CD14-positive monocyte (primary cell): Measurements from ENCODE around the gene CYP2S1. TPM values are rescaled to one million over a fixed set of nuclear protein-coding genes. Genes with fewer than 3 reads are reported as not detected.

ENCODE experiments used
- DNase-seq, 3 donors: peaks; one replicate each; pipeline ENCODE4 v3.0.0-alpha.2; 2011 to 2022
- H2AFZ ChIP-seq: 2 replicates; pipeline ENCODE4 v1.6.0; 2012; ENCODE audit warnings: mild to moderate bottlenecking, low read depth, low read length, inconsistent platforms; ENCODE audit not compliant: insufficient read depth, poor library complexity, severe bottlenecking
- H3K27ac ChIP-seq, 2 donors: 1 replicate in 1 of 2; 2 replicates in 1 of 2; pipeline ENCODE4 v1.5.1; 2012 to 2013; ENCODE audit warnings: low read length in 2 of 2, control low read depth in 1 of 2, inconsistent platforms in 1 of 2, low read depth in 1 of 2, mild to moderate bottlenecking in 1 of 2
- H3K27me3 ChIP-seq, 2 donors: one replicate each; pipeline versions ENCODE4 v1.6.0 to v1.6.1; 2011 to 2013; ENCODE audit warnings: low read length in 2 of 2; ENCODE audit not compliant: control insufficient read depth in 2 of 2, insufficient read depth in 2 of 2
- H3K36me3 ChIP-seq, 2 donors: replicated peaks in 1 of 2; 1 replicate in 1 of 2; 2 replicates in 1 of 2; pipeline versions ENCODE4 v1.5.1 to v1.6.1; 2012 to 2013; ENCODE audit warnings: low read length in 2 of 2, control low read depth in 1 of 2, inconsistent platforms in 1 of 2, mild to moderate bottlenecking in 1 of 2; ENCODE audit not compliant: insufficient read depth in 2 of 2, control insufficient read depth in 1 of 2
- H3K4me1 ChIP-seq, 2 donors: 1 replicate in 1 of 2; 2 replicates in 1 of 2; pipeline versions ENCODE4 v1.5.1 to v1.6.1; 2012 to 2013; ENCODE audit warnings: low read length in 2 of 2, control low read depth in 1 of 2, inconsistent platforms in 1 of 2, mild to moderate bottlenecking in 1 of 2, moderate library complexity in 1 of 2; ENCODE audit not compliant: insufficient read depth in 2 of 2, control insufficient read depth in 1 of 2
- H3K4me2 ChIP-seq: replicated peaks from 2 replicates; pipeline ENCODE3; 2012; ENCODE audit warnings: low read length, moderate library complexity, mild to moderate bottlenecking; ENCODE audit not compliant: poor library complexity, severe bottlenecking; ENCODE audit errors: extremely low read depth
- H3K4me3 ChIP-seq, 3 experiments: fragments of 200-600 bp in 1 of 3; sonication (generic) in 1 of 3; replicated peaks in 1 of 3; 1 replicate in 2 of 3; 2 replicates in 1 of 3; pipeline ENCODE4 v1.5.1; 2011 to 2013; ENCODE audit warnings: low read length in 3 of 3, mild to moderate bottlenecking in 3 of 3, control low read depth in 2 of 3, low read depth in 2 of 3, inconsistent platforms in 1 of 3, moderate library complexity in 1 of 3
- H3K79me2 ChIP-seq: 2 replicates; pipeline ENCODE4 v1.6.0; 2012; ENCODE audit warnings: mild to moderate bottlenecking, control low read depth, inconsistent platforms, low read length, moderate library complexity; ENCODE audit not compliant: insufficient read depth
- H3K9ac ChIP-seq: 2 replicates; pipeline ENCODE4 v1.6.0; 2017; ENCODE audit warnings: low read length, mild to moderate bottlenecking; ENCODE audit not compliant: insufficient read depth, poor library complexity, severe bottlenecking
- H3K9me3 ChIP-seq, 2 donors: replicated peaks in 1 of 2; 1 replicate in 1 of 2; 2 replicates in 1 of 2; pipeline versions ENCODE4 v1.5.1 to v1.6.1; 2012 to 2013; ENCODE audit warnings: low read length in 2 of 2, control low read depth in 1 of 2; ENCODE audit not compliant: control insufficient read depth in 1 of 2, insufficient read depth in 1 of 2
- H4K20me1 ChIP-seq: 2 replicates; pipeline ENCODE4 v1.6.0; 2012; ENCODE audit warnings: mild to moderate bottlenecking, low read length, control low read depth, moderate library complexity; ENCODE audit not compliant: insufficient read depth
- H3K27ac Mint-ChIP-seq, 7 donors: one replicate each; pipeline ENCODE4 v1.8.0; 2020; ENCODE audit warnings: mild to moderate bottlenecking in 7 of 7, mixed read lengths in 7 of 7, moderate library complexity in 6 of 7, inconsistent platforms in 2 of 7
- H3K27me3 Mint-ChIP-seq, 3 donors: one replicate each; pipeline ENCODE4 v1.8.0; 2021 to 2022; ENCODE audit warnings: low read depth in 3 of 3, mild to moderate bottlenecking in 3 of 3, mixed read lengths in 3 of 3, moderate library complexity in 3 of 3, inconsistent platforms in 1 of 3
- H3K36me3 Mint-ChIP-seq, 2 donors: one replicate each; pipeline ENCODE4 v1.8.0; 2020; ENCODE audit warnings: mixed read lengths in 2 of 2, inconsistent platforms in 1 of 2, mild to moderate bottlenecking in 1 of 2
- H3K4me1 Mint-ChIP-seq: one replicate; pipeline ENCODE4 v1.8.0; 2020; ENCODE audit warnings: mild to moderate bottlenecking, mixed read lengths
- H3K4me3 Mint-ChIP-seq, 2 donors: one replicate each; pipeline ENCODE4 v1.8.0; 2020; ENCODE audit warnings: mild to moderate bottlenecking in 2 of 2, mixed read lengths in 2 of 2, moderate library complexity in 1 of 2
- H3K9me3 Mint-ChIP-seq, 7 donors: one replicate each; pipeline ENCODE4 v1.8.0; 2020 to 2022; ENCODE audit warnings: mixed read lengths in 7 of 7, mild to moderate bottlenecking in 6 of 7, moderate library complexity in 6 of 7, inconsistent platforms in 2 of 7
- WGBS: methylation state at CpG from one replicate; pipeline ENCODE4 v1.1.5; 2013; ENCODE audit warnings: missing lambda C conversion rate; ENCODE audit not compliant: insufficient coverage; 5-methylcytosine and 5-hydroxymethylcytosine counted together
- intact Hi-C, 2 donors: fragments of 100-400 bp; cut with micrococcal nuclease; formaldehyde crosslinking; loops; one replicate each; pipeline versions ENCODE4 v1.15.0 to v1.15.1; 2023
- polyA plus RNA-seq, 3 donors: library from polyadenylated mRNA; depleted of rRNA in 1 of 3; unstranded in 2 of 3; stranded (reverse) in 1 of 3; fragments of 300-500 nt in 2 of 3; fragments of >200 nt in 1 of 3; fragmentation: Illumina TruSeq in 2 of 3; gene quantifications; 1 replicate in 2 of 3; 2 replicates in 1 of 3; pipeline ENCODE4 v1.2.3, GENCODE V29; 2012 to 2021
- TF ChIP-seq, protein P1 (sequence below): fragments of 200-600 bp; IDR thresholded peaks from one replicate; pipeline ENCODE4 v1.8.0; 2022; ENCODE audit warnings: antibody characterized with exemption, mild to moderate bottlenecking

Gene CYP2S1
- polyA plus RNA-seq, 3 donors: 8.9 to 20.3 (median 10.3) TPM

DNA sequence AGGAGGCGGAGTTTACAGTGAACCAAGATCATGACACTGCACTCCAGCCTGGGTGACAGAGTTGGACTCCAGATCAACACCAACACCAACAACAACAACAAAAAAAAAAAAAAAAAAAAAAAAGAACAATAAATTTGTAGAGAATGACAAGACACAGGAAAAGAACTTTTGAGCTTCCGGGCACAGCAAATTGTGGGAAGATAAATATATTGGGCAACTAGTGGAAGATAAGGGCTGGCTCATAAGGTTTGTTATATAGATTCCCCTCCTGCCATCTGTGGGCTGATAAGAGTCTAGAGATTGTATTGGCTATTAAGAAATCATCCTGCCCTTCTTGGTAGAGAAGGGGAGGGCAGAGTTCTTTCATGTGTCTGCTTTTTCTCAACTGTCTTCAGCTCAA, 33.1 kb upstream of the CYP2S1 start:
- H3K4me3 Mint-ChIP-seq: no peak overlapping the region
- no peaks in the 10 kb centered on the region for H3K4me1 ChIP-seq
- H3K27me3 Mint-ChIP-seq: peaks cover 2 to 3% (median 2%) of the 10 kb centered on the region in 3 donors
- WGBS: no CpG with 5 or more reads among the region's 2 CpGs
- H4K20me1 ChIP-seq: no peaks in the 10 kb centered on the region
- no peaks in the 10 kb centered on the region for H3K36me3 ChIP-seq
- TF ChIP-seq, protein P1, sequence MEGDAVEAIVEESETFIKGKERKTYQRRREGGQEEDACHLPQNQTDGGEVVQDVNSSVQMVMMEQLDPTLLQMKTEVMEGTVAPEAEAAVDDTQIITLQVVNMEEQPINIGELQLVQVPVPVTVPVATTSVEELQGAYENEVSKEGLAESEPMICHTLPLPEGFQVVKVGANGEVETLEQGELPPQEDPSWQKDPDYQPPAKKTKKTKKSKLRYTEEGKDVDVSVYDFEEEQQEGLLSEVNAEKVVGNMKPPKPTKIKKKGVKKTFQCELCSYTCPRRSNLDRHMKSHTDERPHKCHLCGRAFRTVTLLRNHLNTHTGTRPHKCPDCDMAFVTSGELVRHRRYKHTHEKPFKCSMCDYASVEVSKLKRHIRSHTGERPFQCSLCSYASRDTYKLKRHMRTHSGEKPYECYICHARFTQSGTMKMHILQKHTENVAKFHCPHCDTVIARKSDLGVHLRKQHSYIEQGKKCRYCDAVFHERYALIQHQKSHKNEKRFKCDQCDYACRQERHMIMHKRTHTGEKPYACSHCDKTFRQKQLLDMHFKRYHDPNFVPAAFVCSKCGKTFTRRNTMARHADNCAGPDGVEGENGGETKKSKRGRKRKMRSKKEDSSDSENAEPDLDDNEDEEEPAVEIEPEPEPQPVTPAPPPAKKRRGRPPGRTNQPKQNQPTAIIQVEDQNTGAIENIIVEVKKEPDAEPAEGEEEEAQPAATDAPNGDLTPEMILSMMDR: no peak
- peaks cover 0 to 8% of the 10 kb centered on the region in 2 donors for H3K36me3 Mint-ChIP-seq
- no peak overlapping the region for H3K4me2 ChIP-seq
- H2AFZ ChIP-seq: no peak overlapping the region
- intact Hi-C loops: no loop called here
- no peaks in the 10 kb centered on the region for H3K4me1 Mint-ChIP-seq
- no peak overlapping the region for H3K9ac ChIP-seq
- no peak overlapping the region for H3K27ac Mint-ChIP-seq
- no peak for DNase-seq
- H3K79me2 ChIP-seq: no peaks in the 10 kb centered on the region
- H3K9me3 ChIP-seq: peaks cover 0 to 4% of the 10 kb centered on the region in 2 donors
- H3K27ac ChIP-seq: no peak overlapping the region
- H3K9me3 Mint-ChIP-seq: peaks cover 0 to 9% (median 3%) of the 10 kb centered on the region in 7 donors
- H3K27me3 ChIP-seq: no peaks in the 10 kb centered on the region
- H3K4me3 ChIP-seq: no peak overlapping the region

- H3K4me1 ChIP-seq: no peaks in the 10 kb centered on the region
- peaks cover 0 to 8% of the 10 kb centered on the region in 2 donors for H3K36me3 Mint-ChIP-seq
- H2AFZ ChIP-seq: no peak overlapping the region
- peaks cover 0 to 3% (median 2%) of the 10 kb centered on the region in 7 donors for H3K9me3 Mint-ChIP-seq
- H3K79me2 ChIP-seq: no peaks in the 10 kb centered on the region
- no peak overlapping the region for H3K4me2 ChIP-seq
- TF ChIP-seq, protein P1: no peak
- no peaks in the 10 kb centered on the region for H3K36me3 ChIP-seq
- DNase-seq: no peak
- H3K27me3 Mint-ChIP-seq: peaks cover 1 to 4% (median 3%) of the 10 kb centered on the region in 3 donors
- H3K27ac ChIP-seq: no peak overlapping the region
- no peak overlapping the region for H3K4me3 ChIP-seq
- no peak overlapping the region for H3K4me3 Mint-ChIP-seq
- H3K27ac Mint-ChIP-seq: no peak overlapping the region
- no peak overlapping the region for H3K9ac ChIP-seq
- no peaks in the 10 kb centered on the region for H3K27me3 ChIP-seq
- H4K20me1 ChIP-seq: no peaks in the 10 kb centered on the region
- H3K4me1 Mint-ChIP-seq: no peaks in the 10 kb centered on the region
- no peaks in the 10 kb centered on the region for H3K9me3 ChIP-seq
- intact Hi-C loops: no loop called here
- 100% methylated on average over 1 of the region's 5 CpGs for WGBS
Observed at GRCh38 chr19:41161903-41162302, 31.1 kb upstream of the CYP2S1 start.
